NB4 (cell line): ENCODE data around the gene LRRC56.

Source experiments
- DNase-seq: peaks from one replicate; pipeline ENCODE4 v3.0.0; 2010; ENCODE audit warnings: low read depth
- H3K4me3 ChIP-seq: one replicate; pipeline ENCODE4 v1.5.1; 2011; ENCODE audit warnings: mild to moderate bottlenecking, low read depth, low read length, moderate library complexity
- CTCF ChIP-seq: IDR thresholded peaks from one replicate; pipeline ENCODE4 v1.5.1; 2012; ENCODE audit warnings: low read depth, low read length
- MAX ChIP-seq: IDR thresholded peaks from 2 replicates; pipeline ENCODE4 v1.6.1; 2011; ENCODE audit warnings: low read depth, low read length
- MYC ChIP-seq: IDR thresholded peaks from 2 replicates; pipeline ENCODE4 v1.6.1; 2011; ENCODE audit warnings: low read depth, low read length
- POLR2A ChIP-seq: IDR thresholded peaks from 2 replicates; pipeline ENCODE4 v1.6.1; 2011; ENCODE audit warnings: mild to moderate bottlenecking; ENCODE audit not compliant: insufficient read length; ENCODE audit errors: extremely low read depth

The LRRC56 gene

GRCh38 chr11:499201-500076, 37.9 kb upstream of the LRRC56 start:
- no peak for TF ChIP-seq POLR2A
- TF ChIP-seq MAX, result no peak
- no peak for TF ChIP-seq CTCF
- no peak overlapping the region for H3K4me3 ChIP-seq
- DNase-seq, result no peak

GRCh38 chr11:501001-501682, 36.2 kb upstream of the LRRC56 start:
- no peak overlapping the region for H3K4me3 ChIP-seq
- TF ChIP-seq MAX, result no peak
- TF ChIP-seq CTCF, result no peak
- DNase-seq, result no peak

GRCh38 chr11:501683-502287, 35.5 kb upstream of the LRRC56 start:
- H3K4me3 ChIP-seq, result no peak overlapping the region
- TF ChIP-seq POLR2A, result no peak
- TF ChIP-seq MYC, result no peak
- TF ChIP-seq MAX, result no peak
- TF ChIP-seq CTCF, result no peak
- DNase-seq, result no peak

GRCh38 chr11:502288-503178, 34.8 kb upstream of the LRRC56 start:
- DNase-seq, result no peak
- H3K4me3 ChIP-seq, result peak overlapping the region; percentile 94
- TF ChIP-seq CTCF (no peak), POLR2A (no peak), MAX (no peak), MYC (no peak)

- peak; percentile 90 for DNase-seq
- TF ChIP-seq POLR2A (peak; percentile 38), CTCF (no peak), MAX (peak; percentile 94), MYC (peak; percentile 89)
- H3K4me3 ChIP-seq, result peak overlapping the region; percentile 94
Measured at GRCh38 chr11:503179-503981, 33.9 kb upstream of the LRRC56 start.
